ENCODE results near the gene GSE1. TPM values are rescaled to one million over a fixed set of nuclear protein-coding genes. Genes with fewer than 3 reads are reported as not detected.

Gene GSE1
- total and polyA plus RNA-seq, 9 of the 15 experiments (the other 6 are each of a cell fraction or from before 2014, with no cell fraction given), result 12.2 to 244 (median 57.9) TPM

DNA sequence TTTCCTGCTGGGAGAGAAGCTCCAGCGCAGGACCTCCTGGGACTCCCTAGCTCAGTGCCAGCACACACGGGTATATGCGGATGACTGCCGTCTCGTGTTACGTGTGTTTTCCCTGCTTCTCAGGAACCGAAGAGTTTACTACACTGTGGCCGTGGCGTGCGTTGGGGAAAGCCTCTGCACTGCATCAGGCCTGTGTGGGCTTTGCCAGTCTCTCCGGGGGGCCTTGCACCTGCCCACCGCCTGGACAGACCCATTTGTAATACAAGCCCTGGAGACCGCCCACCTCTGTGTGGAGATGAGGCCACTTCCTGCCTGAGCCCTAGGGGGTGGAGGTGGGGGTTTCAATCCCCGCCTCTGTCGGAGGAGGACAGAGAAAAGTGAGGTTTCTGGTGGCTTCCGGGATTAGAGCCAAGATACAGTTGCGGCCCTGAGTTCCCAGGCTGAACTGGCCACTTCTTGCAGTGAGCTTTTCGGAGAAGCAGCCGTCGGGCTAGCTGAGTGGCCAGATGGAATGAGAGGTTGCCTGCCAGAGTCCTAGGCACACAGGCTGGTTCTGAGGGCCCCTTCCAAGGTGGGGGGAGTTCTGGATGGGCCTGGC is 43.4 kb upstream of the GSE1 start (continued):
- TF ChIP-seq, protein P1, sequence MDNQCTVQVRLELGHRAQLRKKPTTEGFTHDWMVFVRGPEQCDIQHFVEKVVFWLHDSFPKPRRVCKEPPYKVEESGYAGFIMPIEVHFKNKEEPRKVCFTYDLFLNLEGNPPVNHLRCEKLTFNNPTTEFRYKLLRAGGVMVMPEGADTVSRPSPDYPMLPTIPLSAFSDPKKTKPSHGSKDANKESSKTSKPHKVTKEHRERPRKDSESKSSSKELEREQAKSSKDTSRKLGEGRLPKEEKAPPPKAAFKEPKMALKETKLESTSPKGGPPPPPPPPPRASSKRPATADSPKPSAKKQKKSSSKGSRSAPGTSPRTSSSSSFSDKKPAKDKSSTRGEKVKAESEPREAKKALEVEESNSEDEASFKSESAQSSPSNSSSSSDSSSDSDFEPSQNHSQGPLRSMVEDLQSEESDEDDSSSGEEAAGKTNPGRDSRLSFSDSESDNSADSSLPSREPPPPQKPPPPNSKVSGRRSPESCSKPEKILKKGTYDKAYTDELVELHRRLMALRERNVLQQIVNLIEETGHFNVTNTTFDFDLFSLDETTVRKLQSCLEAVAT (IDR thresholded peaks at IDR 0.05), result no peak
- TF ChIP-seq NR4A1 (CRISPR knock-in tag; IDR thresholded peaks at IDR 0.05), result no peak; the same call in 1 of the 2 replicates
- no peak for TF ChIP-seq NR4A1 (tag; IDR thresholded peaks at IDR 0.05)
- TF ChIP-seq ZNF175 (CRISPR knock-in tag; IDR thresholded peaks at IDR 0.05; ENCODE audit: low read depth), result no peak
- no peak for TF ChIP-seq HEY1 (CRISPR knock-in tag; IDR thresholded peaks at IDR 0.05; ENCODE audit: borderline replicate concordance)
- TF ChIP-seq, protein P2, sequence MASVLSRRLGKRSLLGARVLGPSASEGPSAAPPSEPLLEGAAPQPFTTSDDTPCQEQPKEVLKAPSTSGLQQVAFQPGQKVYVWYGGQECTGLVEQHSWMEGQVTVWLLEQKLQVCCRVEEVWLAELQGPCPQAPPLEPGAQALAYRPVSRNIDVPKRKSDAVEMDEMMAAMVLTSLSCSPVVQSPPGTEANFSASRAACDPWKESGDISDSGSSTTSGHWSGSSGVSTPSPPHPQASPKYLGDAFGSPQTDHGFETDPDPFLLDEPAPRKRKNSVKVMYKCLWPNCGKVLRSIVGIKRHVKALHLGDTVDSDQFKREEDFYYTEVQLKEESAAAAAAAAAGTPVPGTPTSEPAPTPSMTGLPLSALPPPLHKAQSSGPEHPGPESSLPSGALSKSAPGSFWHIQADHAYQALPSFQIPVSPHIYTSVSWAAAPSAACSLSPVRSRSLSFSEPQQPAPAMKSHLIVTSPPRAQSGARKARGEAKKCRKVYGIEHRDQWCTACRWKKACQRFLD (CRISPR knock-in tag; IDR thresholded peaks at IDR 0.05), result no peak
- no peak for TF ChIP-seq GATAD2A (IDR thresholded peaks at IDR 0.05)
- TF ChIP-seq NR2C2 (CRISPR knock-in tag; IDR thresholded peaks at IDR 0.05), result no peak
- TF ChIP-seq NR2C2 (tag; IDR thresholded peaks at IDR 0.05), result no peak
- TF ChIP-seq E2F5 (CRISPR knock-in tag; IDR thresholded peaks at IDR 0.05), result no peak
- TF ChIP-seq ZBTB1 (CRISPR knock-in tag; IDR thresholded peaks at IDR 0.05; ENCODE audit: borderline replicate concordance, low read depth), result peak; percentile 45; the same call in 1 of the 2 replicates
- no peak for TF ChIP-seq ATF4 (CRISPR knock-in tag; IDR thresholded peaks at IDR 0.05)
- no peak for TF ChIP-seq CBFA2T2 (conservative IDR thresholded peaks at IDR 0.05)
- TF ChIP-seq NONO (IDR thresholded peaks at IDR 0.05; ENCODE audit: low read depth in 2 of 2, low read length in 1 of 2), result no peak
- no peak for TF ChIP-seq MYNN (IDR thresholded peaks at IDR 0.05)
- TF ChIP-seq MYNN (CRISPR knock-in tag; IDR thresholded peaks at IDR 0.05), result no peak
- no peak for TF ChIP-seq SRSF3 (IDR thresholded peaks at IDR 0.05; ENCODE audit: insufficient read depth, low read length)
- TF ChIP-seq TBL1XR1 (IDR thresholded peaks at IDR 0.05; ENCODE audit: low read length in 2 of 2), result no peak; a peak in 1 of 4 replicates
- no peak for TF ChIP-seq ZFX (CRISPR knock-in tag; IDR thresholded peaks at IDR 0.05)
- TF ChIP-seq TFAM (CRISPR knock-in tag; conservative IDR thresholded peaks at IDR 0.05), result no peak
- no peak for TF ChIP-seq ZNF121 (CRISPR knock-in tag; conservative IDR thresholded peaks at IDR 0.05)
- 0 out of 2 replicates have a peak, but pooled peaks have one; percentile 56 for TF ChIP-seq LCOR (CRISPR knock-in tag; IDR thresholded peaks at IDR 0.05)
- TF ChIP-seq CTBP1 (IDR thresholded peaks at IDR 0.05; ENCODE audit: borderline replicate concordance), result peak; percentile 53; the same call in 1 of the 2 replicates
- TF ChIP-seq, protein P3, sequence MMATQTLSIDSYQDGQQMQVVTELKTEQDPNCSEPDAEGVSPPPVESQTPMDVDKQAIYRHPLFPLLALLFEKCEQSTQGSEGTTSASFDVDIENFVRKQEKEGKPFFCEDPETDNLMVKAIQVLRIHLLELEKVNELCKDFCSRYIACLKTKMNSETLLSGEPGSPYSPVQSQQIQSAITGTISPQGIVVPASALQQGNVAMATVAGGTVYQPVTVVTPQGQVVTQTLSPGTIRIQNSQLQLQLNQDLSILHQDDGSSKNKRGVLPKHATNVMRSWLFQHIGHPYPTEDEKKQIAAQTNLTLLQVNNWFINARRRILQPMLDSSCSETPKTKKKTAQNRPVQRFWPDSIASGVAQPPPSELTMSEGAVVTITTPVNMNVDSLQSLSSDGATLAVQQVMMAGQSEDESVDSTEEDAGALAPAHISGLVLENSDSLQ (IDR thresholded peaks at IDR 0.05), result no peak
